ENCODE measurements around the gene PLEKHA4. TPM values are rescaled to one million over a fixed set of nuclear protein-coding genes. Genes with fewer than 3 reads are reported as not detected.

The PLEKHA4 gene
- total RNA-seq, 1 experiment from 2014 or later: 4.2 TPM

GRCh38 chr19:48833049-48833448 is 35.4 kb downstream of the PLEKHA4 start:
- no TSS peak for BruUV-seq (replicated peaks)
- in situ Hi-C loops (cut with HindIII; ENCODE audit: low pct_unique_long_range_greater_than_20kb, low sequenced_read_pairs): no loop called here
- Histone ChIP-seq H3K4me3 (ENCODE audit: low read depth in 2 of 2, low read length in 2 of 2) (no peak overlapping the region), H3K4me1 (ENCODE audit: control insufficient read depth, insufficient read depth, low read length) (no peaks in the 10 kb centered on the region; the same call in 1 of the 2 replicates), H3K27ac (ENCODE audit: low read length) (no peak overlapping the region), H3K9me3 (ENCODE audit: control insufficient read depth, insufficient read depth, low read depth, low read length) (no peaks in the 10 kb centered on the region), H3K27me3 (ENCODE audit: control insufficient read depth, insufficient read depth, low read length) (no peaks in the 10 kb centered on the region), H3K36me3 (ENCODE audit: control insufficient read depth, insufficient read depth, low read length) (no peaks in the 10 kb centered on the region)
- intact Hi-C loops (cut with micrococcal nuclease; ENCODE audit: unreplicated experiment): no loop called here
- POLR2A ChIA-PET: no interaction called here
- ATAC-seq (no peak), DNase-seq (ENCODE audit: low read depth, low spot score) (no peak)
- CTCF ChIA-PET: no interaction called here
- TF ChIP-seq SIN3A (IDR thresholded peaks at IDR 0.05; ENCODE audit: borderline replicate concordance, insufficient read depth, low read depth, low read length) (no peak), CTCF (IDR thresholded peaks at IDR 0.05) (no peak), POLR2AphosphoS5 (IDR thresholded peaks at IDR 0.05; ENCODE audit: low read depth, low read length) (no peak), REST (IDR thresholded peaks at IDR 0.05; ENCODE audit: insufficient read depth in 1 of 2, low read depth in 2 of 2, low read length in 1 of 2) (no peak), TCF7L2 (IDR thresholded peaks at IDR 0.05; ENCODE audit: low read depth, low read length) (no peak)

GRCh38 chr19:48830965-48831364 is 37.5 kb downstream of the PLEKHA4 start:
- Histone ChIP-seq H3K27me3 (ENCODE audit: control insufficient read depth, insufficient read depth, low read length) (no peaks in the 10 kb centered on the region), H3K9me3 (ENCODE audit: control insufficient read depth, insufficient read depth, low read depth, low read length) (no peaks in the 10 kb centered on the region), H3K36me3 (ENCODE audit: control insufficient read depth, insufficient read depth, low read length) (no peaks in the 10 kb centered on the region), H3K4me3 (ENCODE audit: low read depth in 2 of 2, low read length in 2 of 2) (no peak overlapping the region), H3K4me1 (ENCODE audit: control insufficient read depth, insufficient read depth, low read length) (no peaks in the 10 kb centered on the region), H3K27ac (ENCODE audit: low read length) (no peak overlapping the region)
- ATAC-seq (no peak), DNase-seq (ENCODE audit: low read depth, low spot score) (no peak)
- in situ Hi-C loops (cut with HindIII; ENCODE audit: low pct_unique_long_range_greater_than_20kb, low sequenced_read_pairs) (no loop called here), intact Hi-C loops (cut with micrococcal nuclease; ENCODE audit: unreplicated experiment) (no loop called here)
- ChIA-PET CTCF (no interaction called here), POLR2A (no interaction called here)
- BruUV-seq (replicated peaks): no TSS peak
- no peak for TF ChIP-seq CTCF (IDR thresholded peaks at IDR 0.05)

GRCh38 chr19:48830088-48830487 is 38.3 kb downstream of the PLEKHA4 start:
- CTCF ChIA-PET: interaction anchor here (0.7 kb wide), 1 partner anchor 169 kb away, joined by 10 read pairs; no protein-coding TSS in a partner anchor

More at GRCh38 chr19:48830088-48830487, 38.3 kb downstream of the PLEKHA4 start:
- Histone ChIP-seq H3K4me1 (ENCODE audit: control insufficient read depth, insufficient read depth, low read length) (no peaks in the 10 kb centered on the region), H3K36me3 (ENCODE audit: control insufficient read depth, insufficient read depth, low read length) (no peaks in the 10 kb centered on the region), H3K27me3 (ENCODE audit: control insufficient read depth, insufficient read depth, low read length) (no peaks in the 10 kb centered on the region), H3K9me3 (ENCODE audit: control insufficient read depth, insufficient read depth, low read depth, low read length) (no peaks in the 10 kb centered on the region), H3K4me3 (ENCODE audit: low read depth in 2 of 2, low read length in 2 of 2) (no peak overlapping the region), H3K27ac (ENCODE audit: low read length) (no peak overlapping the region)
- DNase-seq (ENCODE audit: low read depth, low spot score) (no peak), ATAC-seq (no peak)
- POLR2A ChIA-PET: no interaction called here
- in situ Hi-C loops (cut with HindIII; ENCODE audit: low pct_unique_long_range_greater_than_20kb, low sequenced_read_pairs): no loop called here
- TF ChIP-seq TCF7L2 (IDR thresholded peaks at IDR 0.05; ENCODE audit: low read depth, low read length): no peak
- TF ChIP-seq REST (IDR thresholded peaks at IDR 0.05; ENCODE audit: insufficient read depth in 1 of 2, low read depth in 2 of 2, low read length in 1 of 2): no peak
- TF ChIP-seq SIN3A (IDR thresholded peaks at IDR 0.05; ENCODE audit: borderline replicate concordance, insufficient read depth, low read depth, low read length): no peak
- TF ChIP-seq POLR2AphosphoS5 (IDR thresholded peaks at IDR 0.05; ENCODE audit: low read depth, low read length): no peak
- TF ChIP-seq CTCF (IDR thresholded peaks at IDR 0.05): no peak
- BruUV-seq (replicated peaks): no TSS peak
- intact Hi-C loops (cut with micrococcal nuclease; ENCODE audit: unreplicated experiment): no loop called here
